GM12892 (cell line): ENCODE measurements around the gene UTRN.

ENCODE experiments used
- POLR2A ChIP-seq: IDR thresholded peaks from 2 replicates; pipeline ENCODE4 v1.6.1; 2011; ENCODE audit warnings: low read depth, low read length, control low read depth
- POLR2AphosphoS5 ChIP-seq: IDR thresholded peaks from 2 replicates; pipeline ENCODE4 v1.6.1; 2011; ENCODE audit warnings: low read depth, low read length, control low read depth

GRCh38 chr6:144295211-144295610 lies 10.1 kb downstream of the UTRN start:
- TF ChIP-seq POLR2A (no peak), POLR2AphosphoS5 (no peak)
